SK-N-MC (cell line): ENCODE data around the gene FAM81A.

Source experiments
- DNase-seq: peaks from one replicate; pipeline ENCODE4 v3.0.0-alpha.2; 2011; ENCODE audit warnings: low read depth, low spot score
- H3K27ac ChIP-seq: fragments of 200-600 bp; sonication (generic); 2 replicates; pipeline ENCODE4 v1.5.1; 2016; ENCODE audit warnings: mixed run types
- H3K36me3 ChIP-seq: fragments of 200-600 bp; sonication (generic); 2 replicates; pipeline ENCODE4 v1.6.1; 2017; ENCODE audit warnings: antibody characterized with exemption, low read length, mixed read lengths; ENCODE audit not compliant: insufficient read depth
- H3K4me3 ChIP-seq: fragments of 200-600 bp; sonication (generic); 2 replicates; pipeline ENCODE4 v1.5.1; 2016
- H3K9ac ChIP-seq: fragments of 200-600 bp; sonication (generic); 2 replicates; pipeline ENCODE4 v1.8.0; 2017; ENCODE audit warnings: mixed run types, mixed read lengths; ENCODE audit not compliant: insufficient read length
- H3K9me3 ChIP-seq: fragments of 200-600 bp; sonication (generic); 2 replicates; pipeline ENCODE4 v1.6.1; 2017; ENCODE audit warnings: low read depth, mild to moderate bottlenecking, antibody characterized with exemption, low read length, moderate library complexity, mixed read lengths
- EZH2 ChIP-seq: fragments of 200-600 bp; sonication (generic); IDR thresholded peaks from one replicate; pipeline ENCODE4 v1.6.1; 2017; ENCODE audit warnings: antibody characterized with exemption
- FOXP2 ChIP-seq: optimal IDR thresholded peaks from 2 replicates; pipeline ENCODE3; 2011; ENCODE audit warnings: mild to moderate bottlenecking, moderate library complexity; ENCODE audit not compliant: insufficient read depth; ENCODE audit errors: extremely low read length, control extremely low read depth
- POLR2AphosphoS5 ChIP-seq: IDR thresholded peaks from 2 replicates; pipeline ENCODE4 v1.6.1; 2012; ENCODE audit warnings: mild to moderate bottlenecking, low read depth, low read length, borderline replicate concordance

The FAM81A gene

GRCh38 chr15:59553879-59554735 lies 116.1 kb downstream of the FAM81A start:
- H3K4me3 ChIP-seq, result no peak overlapping the region
- no peaks in the 10 kb centered on the region for H3K9me3 ChIP-seq
- no peak overlapping the region for H3K27ac ChIP-seq
- no peaks in the 10 kb centered on the region for H3K36me3 ChIP-seq
- DNase-seq, result no peak
- H3K9ac ChIP-seq, result no peak overlapping the region
- no peak for TF ChIP-seq EZH2
- TF ChIP-seq FOXP2, result no peak
- TF ChIP-seq POLR2AphosphoS5, result no peak

GRCh38 chr15:59555696-59556095 lies 117.7 kb downstream of the FAM81A start:
- no peak overlapping the region for H3K27ac ChIP-seq
- no peaks in the 10 kb centered on the region for H3K36me3 ChIP-seq
- TF ChIP-seq FOXP2 (no peak), EZH2 (no peak), POLR2AphosphoS5 (no peak)
- H3K4me3 ChIP-seq, result no peak overlapping the region
- DNase-seq, result no peak
- no peak overlapping the region for H3K9ac ChIP-seq
- H3K9me3 ChIP-seq, result no peaks in the 10 kb centered on the region

GRCh38 chr15:59556380-59556779 lies 118.4 kb downstream of the FAM81A start:
- no peak for DNase-seq
- Histone ChIP-seq H3K9me3 (no peaks in the 10 kb centered on the region), H3K27ac (no peak overlapping the region), H3K9ac (no peak overlapping the region), H3K36me3 (no peaks in the 10 kb centered on the region), H3K4me3 (no peak overlapping the region)
- TF ChIP-seq EZH2, result no peak
- no peak for TF ChIP-seq POLR2AphosphoS5
- TF ChIP-seq FOXP2, result no peak

- no peak overlapping the region for H3K9ac ChIP-seq
- H3K36me3 ChIP-seq, result no peaks in the 10 kb centered on the region
- H3K4me3 ChIP-seq, result no peak overlapping the region
- no peak for DNase-seq
- H3K9me3 ChIP-seq, result no peaks in the 10 kb centered on the region
- TF ChIP-seq EZH2 (no peak), FOXP2 (no peak), POLR2AphosphoS5 (no peak)
- no peak overlapping the region for H3K27ac ChIP-seq
Measured at GRCh38 chr15:59557581-59557980, 119.6 kb downstream of the FAM81A start.

GRCh38 chr15:59558851-59559250 lies 120.9 kb downstream of the FAM81A start:
- Histone ChIP-seq H3K9me3 (no peaks in the 10 kb centered on the region), H3K4me3 (no peak overlapping the region), H3K9ac (no peak overlapping the region), H3K27ac (no peak overlapping the region), H3K36me3 (no peaks in the 10 kb centered on the region)
- DNase-seq, result no peak
- TF ChIP-seq FOXP2 (no peak), POLR2AphosphoS5 (no peak), EZH2 (no peak)

GRCh38 chr15:59561547-59561946 lies 123.6 kb downstream of the FAM81A start:
- no peaks in the 10 kb centered on the region for H3K36me3 ChIP-seq
- TF ChIP-seq EZH2 (no peak), POLR2AphosphoS5 (no peak), FOXP2 (no peak)
- H3K27ac ChIP-seq, result no peak overlapping the region
- no peak overlapping the region for H3K4me3 ChIP-seq
- no peak for DNase-seq
- H3K9me3 ChIP-seq, result 0 out of 2 replicates have a peak, but pooled peaks cover 2% of the 10 kb centered on the region
- no peak overlapping the region for H3K9ac ChIP-seq

GRCh38 chr15:59562448-59563186 lies 124.6 kb downstream of the FAM81A start:
- Histone ChIP-seq H3K4me3 (no peak overlapping the region), H3K9ac (no peak overlapping the region), H3K27ac (no peak overlapping the region), H3K9me3 (0 out of 2 replicates have a peak, but pooled peaks cover 2% of the 10 kb centered on the region), H3K36me3 (no peaks in the 10 kb centered on the region)
- TF ChIP-seq EZH2 (no peak), FOXP2 (no peak), POLR2AphosphoS5 (no peak)
- DNase-seq, result no peak

GRCh38 chr15:59565299-59565698 lies 127.3 kb downstream of the FAM81A start:
- H3K27ac ChIP-seq, result no peak overlapping the region
- no peak overlapping the region for H3K9ac ChIP-seq
- H3K4me3 ChIP-seq, result no peak overlapping the region
- H3K9me3 ChIP-seq, result 0 out of 2 replicates have a peak, but pooled peaks cover 2% of the 10 kb centered on the region
- TF ChIP-seq EZH2 (no peak), FOXP2 (no peak), POLR2AphosphoS5 (no peak)
- no peaks in the 10 kb centered on the region for H3K36me3 ChIP-seq
- no peak for DNase-seq

- no peak overlapping the region for H3K9ac ChIP-seq
- no peak for DNase-seq
- no peaks in the 10 kb centered on the region for H3K36me3 ChIP-seq
- 0 out of 2 replicates have a peak, but pooled peaks cover 2% of the 10 kb centered on the region for H3K9me3 ChIP-seq
- no peak overlapping the region for H3K27ac ChIP-seq
- H3K4me3 ChIP-seq, result no peak overlapping the region
- TF ChIP-seq EZH2 (no peak), FOXP2 (no peak), POLR2AphosphoS5 (no peak)
Measured at GRCh38 chr15:59567324-59567723, 129.3 kb downstream of the FAM81A start.
